Right cardiac atrium (tissue), 5 donors: ENCODE data around the gene DHX29. TPM values are rescaled to one million over a fixed set of nuclear protein-coding genes. Genes with fewer than 3 reads are reported as not detected.
A peak's percentile ranks its signal among the peaks of the same experiment; 100 is the strongest.

Experiments
- ATAC-seq, 2 donors: fragments of 200-7000 bp; cut with Tn5 transposase; one replicate each; pipeline versions ENCODE4 v1.8.0 to v1.9.1; 2020; ENCODE audit warnings: moderate library complexity in 2 of 2, mild to moderate bottlenecking in 1 of 2
- DNase-seq, 3 donors: peaks; one replicate each; pipeline ENCODE4 v3.0.0-alpha.2; 2020
- H3K27ac ChIP-seq: one replicate; pipeline ENCODE4 v1.5.1; 2013; ENCODE audit warnings: mild to moderate bottlenecking, low read length, control low read depth, moderate library complexity
- H3K27me3 ChIP-seq: one replicate; pipeline ENCODE4 v1.6.1; 2013; ENCODE audit not compliant: control insufficient read depth, insufficient read depth
- H3K4me1 ChIP-seq: one replicate; pipeline ENCODE4 v1.6.1; 2013; ENCODE audit warnings: low read length; ENCODE audit not compliant: control insufficient read depth, insufficient read depth
- H3K4me3 ChIP-seq: one replicate; pipeline ENCODE4 v1.5.1; 2013; ENCODE audit warnings: low read length, control low read depth
- H3K9me3 ChIP-seq: one replicate; pipeline ENCODE4 v1.6.1; 2013; ENCODE audit warnings: low read length; ENCODE audit not compliant: control insufficient read depth
- WGBS: extraction: QIAGEN DNeasy Blood & Tissue Kit; methylation state at CpG from one replicate; pipeline ENCODE4 v1.1.7; 2013; 5-methylcytosine and 5-hydroxymethylcytosine counted together
- intact Hi-C, 4 donors: fragments of 100-400 bp; cut with DNase I; formaldehyde crosslinking; loops; one replicate each; pipeline versions ENCODE4 v1.11.0 to v1.14.0; 2022 to 2023
- long read RNA-seq, 4 donors: library from polyadenylated mRNA; unstranded; transcript quantifications; one replicate each; pipeline ENCODE4 v2.0.0, GENCODE V29; 2020 to 2021
- polyA plus RNA-seq: library from polyadenylated mRNA; stranded (reverse); fragments of 200-250 nt; gene quantifications from one replicate; pipeline ENCODE4 v1.2.3, GENCODE V29; 2013
- total RNA-seq, 4 donors: library from RNA; stranded (reverse); fragmentation: NEBNext Ultra II Directional; extraction: Animal tissue kit (Norgen Biotek cat#: 25700); gene quantifications; one replicate each; pipeline ENCODE4 v1.2.1, GENCODE V29; 2021
- donor health status: healthy with polysubstance abuse.
- donor health status: DM: no; HTN: yes; CAD: no.
- donor health status: DM: no; HTN: no; CAD: no.
- donor health status: DM: no; HTN: yes; CAD: no; lungs with severe emphysema.
- donor health status: DM: yes; HTN: yes; CAD: no.

Gene DHX29
- total RNA-seq (10 to 100 TPM; 19.5 to 21.4 (median 20.5) TPM), polyA plus RNA-seq (9.1 TPM)
- long read RNA-seq, donor 1, full-length matches to known transcripts, result 20 of 56 reads
- long read RNA-seq, donor 1, partial matches to known transcripts, result 33 of 56 reads
- long read RNA-seq, donor 1, other reads (novel, unspliced or antisense), result 3 of 56 reads
- long read RNA-seq, donor 2, full-length matches to known transcripts, result 19 of 25 reads
- long read RNA-seq, donor 2, partial matches to known transcripts, result 3 of 25 reads
- long read RNA-seq, donor 2, other reads (novel, unspliced or antisense), result 3 of 25 reads
- long read RNA-seq, donor 3, full-length matches to known transcripts, result 5 of 32 reads
- long read RNA-seq, donor 3, partial matches to known transcripts, result 22 of 32 reads
- long read RNA-seq, donor 3, other reads (novel, unspliced or antisense), result 5 of 32 reads
- long read RNA-seq, donor 4, full-length matches to known transcripts, result 16 of 22 reads
- long read RNA-seq, donor 4, partial matches to known transcripts, result 6 of 22 reads
- long read RNA-seq, donor 4, other reads (novel, unspliced or antisense), result 0 of 22 reads

DNA sequence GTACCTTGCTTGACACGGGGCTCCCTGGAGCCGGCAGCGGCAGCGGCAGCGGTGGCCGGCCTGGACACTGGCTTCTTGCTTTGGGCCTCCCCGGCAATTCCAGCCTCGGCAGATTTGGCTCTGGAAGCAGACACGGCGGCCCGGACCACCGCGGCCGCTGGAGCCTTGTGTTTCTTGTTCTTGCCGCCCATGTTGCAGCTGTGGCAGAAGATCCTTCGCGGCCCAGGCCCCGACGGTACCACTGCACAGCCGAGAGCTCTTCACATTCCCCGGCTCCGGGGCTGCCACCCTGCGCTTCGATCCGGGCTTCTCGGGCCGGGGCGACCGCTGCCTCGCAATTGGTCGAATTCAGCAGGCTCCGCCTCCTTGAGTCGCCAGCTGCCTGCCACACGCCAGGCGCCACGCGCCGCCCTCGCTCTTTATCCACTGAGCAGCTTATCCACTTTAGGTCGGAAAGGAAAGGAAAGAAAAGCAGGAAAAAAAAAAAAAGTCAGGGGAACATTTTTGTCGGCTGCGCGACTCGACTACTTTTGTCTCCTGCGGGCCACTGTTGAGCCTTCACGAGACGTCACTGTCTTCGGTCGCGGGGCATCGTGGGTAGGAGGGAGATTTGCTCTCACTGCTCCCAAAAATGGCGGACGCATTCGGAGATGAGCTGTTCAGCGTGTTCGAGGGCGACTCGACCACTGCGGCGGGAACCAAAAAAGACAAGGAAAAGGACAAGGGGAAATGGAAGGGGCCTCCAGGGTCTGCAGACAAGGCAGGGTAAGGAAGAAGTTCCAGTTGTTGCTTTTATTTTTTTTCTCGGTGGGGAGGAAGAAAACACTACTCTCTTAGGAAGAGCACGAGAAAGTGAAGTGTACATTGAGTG is at the start of gene DHX29, which contains the start of gene MTREX:
Gene DHX29, minus strand, starts transcription at position 312 of the 871 bp plus-strand sequence. Its CDS starts 121 bp downstream, at position 191.
Gene MTREX, plus strand, starts transcription at position 607 of the 871 bp plus-strand sequence. Its CDS starts 25 bp downstream, at position 632.
- ATAC-seq (peak; percentile 98), DNase-seq (peak; percentile 92 to 97 (median 96))
- intact Hi-C loops, result no loop called here
- peak within 1 kb of the TSS; percentile 88 for H3K4me3 ChIP-seq
- H3K9me3 ChIP-seq, result no peaks in the 10 kb centered on the region
- under 1% methylated on average over 62 of the region's 62 CpGs for whole genome bisulfite sequencing
- peaks cover 2% of the 10 kb centered on the region for H3K4me1 ChIP-seq
- no peaks in the 10 kb centered on the region for H3K27me3 ChIP-seq
- H3K27ac ChIP-seq, result peak within 1 kb of the TSS; percentile 91

DNA sequence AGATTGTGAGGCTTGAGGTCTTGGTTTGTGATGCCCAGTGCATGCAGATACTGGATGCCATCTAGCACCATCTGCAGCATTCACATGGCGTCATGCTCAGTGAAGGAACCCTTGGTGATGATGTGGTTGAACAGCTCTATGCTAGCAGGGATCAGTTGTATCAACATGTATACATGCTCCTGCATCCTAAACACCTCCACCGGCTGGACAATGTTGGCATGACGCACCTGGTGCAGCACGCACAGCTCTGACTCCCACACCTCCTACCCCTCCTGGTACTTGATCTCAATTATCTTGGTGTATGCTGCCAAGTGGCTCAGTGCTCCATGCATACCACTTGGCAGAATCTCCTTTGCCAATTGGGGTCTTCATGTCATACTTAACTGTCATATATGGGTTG is 49.4 kb upstream of the DHX29 start:
- intact Hi-C loops, result no loop called here
- 94% methylated on average over 4 of the region's 4 CpGs for WGBS
- ATAC-seq, result no peak

DNA sequence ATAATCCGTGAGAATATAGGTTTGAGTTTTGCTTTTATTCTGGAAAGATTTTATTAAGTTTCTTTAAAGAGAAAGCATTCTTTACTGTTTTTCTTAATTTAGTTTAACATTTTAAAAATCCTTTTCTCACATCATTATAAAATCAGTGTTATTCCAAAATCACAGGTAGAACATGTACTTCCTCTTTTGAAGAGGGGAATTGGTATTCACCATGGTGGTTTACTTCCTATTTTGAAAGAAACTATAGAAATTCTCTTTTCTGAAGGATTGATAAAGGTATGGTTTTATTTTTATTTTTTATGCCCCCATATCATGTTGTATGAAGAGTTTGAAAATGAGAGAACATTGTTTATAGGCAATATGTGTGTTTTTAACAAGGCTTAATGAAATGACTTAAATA is 43.3 kb upstream of the DHX29 start:
- ATAC-seq, result no peak
- H3K4me3 ChIP-seq, result no peak overlapping the region
- intact Hi-C loops, result no loop called here
- no peak overlapping the region for H3K27ac ChIP-seq
- no peaks in the 10 kb centered on the region for H3K27me3 ChIP-seq
- H3K4me1 ChIP-seq, result no peaks in the 10 kb centered on the region
- WGBS, result 94% methylated on average over 1 of the region's 1 CpG
- no peak for DNase-seq
- H3K9me3 ChIP-seq, result no peaks in the 10 kb centered on the region

More for the DNA sequence above, 49.4 kb upstream of the DHX29 start:
- no peaks in the 10 kb centered on the region for H3K4me1 ChIP-seq
- H3K9me3 ChIP-seq, result no peaks in the 10 kb centered on the region
- DNase-seq, result no peak
- no peak overlapping the region for H3K27ac ChIP-seq
- no peak overlapping the region for H3K4me3 ChIP-seq
- H3K27me3 ChIP-seq, result no peaks in the 10 kb centered on the region

- DNase-seq (no peak), ATAC-seq (no peak)
- H3K27me3 ChIP-seq, result no peaks in the 10 kb centered on the region
- H3K9me3 ChIP-seq, result no peaks in the 10 kb centered on the region
- no peak overlapping the region for H3K27ac ChIP-seq
- no peak overlapping the region for H3K4me3 ChIP-seq
- intact Hi-C loops, result loop anchor here in 3 of 4 donors (10.0 kb wide), 3 partner anchors 57 to 357 kb away; no protein-coding TSS in a partner anchor
- 86% methylated on average over 3 of the region's 3 CpGs for WGBS
- H3K4me1 ChIP-seq, result no peaks in the 10 kb centered on the region
Measured at GRCh38 chr5:55347786-55348185, 40.3 kb upstream of the DHX29 start.

DNA sequence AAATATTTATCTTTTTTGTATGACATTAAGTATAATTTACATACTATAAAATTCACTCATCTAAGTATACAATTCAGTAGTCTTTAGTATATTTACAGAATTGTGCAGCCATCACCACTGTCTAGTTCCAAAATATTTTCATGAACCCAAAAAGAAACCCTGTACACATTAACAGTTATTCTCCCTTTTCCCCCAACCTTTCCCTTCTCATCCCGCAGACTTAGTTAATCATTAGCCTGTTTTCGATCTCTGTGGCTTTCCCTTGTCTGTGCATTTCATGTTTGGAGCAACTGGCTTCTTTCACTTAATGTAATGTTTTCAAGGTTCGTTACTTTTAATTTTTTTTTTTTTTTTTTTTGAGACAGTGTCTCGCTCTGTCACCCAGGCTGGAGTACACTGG is 37.8 kb upstream of the DHX29 start:
- no peak for DNase-seq
- Histone ChIP-seq H3K27me3 (no peaks in the 10 kb centered on the region), H3K27ac (no peak overlapping the region), H3K4me3 (no peak overlapping the region), H3K9me3 (no peaks in the 10 kb centered on the region), H3K4me1 (no peaks in the 10 kb centered on the region)
- intact Hi-C loops, result loop anchor here in 3 of 4 donors (10.0 kb wide), 3 partner anchors 59 to 359 kb away; no protein-coding TSS in a partner anchor
- ATAC-seq, result no peak
- WGBS, result 95% methylated on average over 4 of the region's 4 CpGs

DNA sequence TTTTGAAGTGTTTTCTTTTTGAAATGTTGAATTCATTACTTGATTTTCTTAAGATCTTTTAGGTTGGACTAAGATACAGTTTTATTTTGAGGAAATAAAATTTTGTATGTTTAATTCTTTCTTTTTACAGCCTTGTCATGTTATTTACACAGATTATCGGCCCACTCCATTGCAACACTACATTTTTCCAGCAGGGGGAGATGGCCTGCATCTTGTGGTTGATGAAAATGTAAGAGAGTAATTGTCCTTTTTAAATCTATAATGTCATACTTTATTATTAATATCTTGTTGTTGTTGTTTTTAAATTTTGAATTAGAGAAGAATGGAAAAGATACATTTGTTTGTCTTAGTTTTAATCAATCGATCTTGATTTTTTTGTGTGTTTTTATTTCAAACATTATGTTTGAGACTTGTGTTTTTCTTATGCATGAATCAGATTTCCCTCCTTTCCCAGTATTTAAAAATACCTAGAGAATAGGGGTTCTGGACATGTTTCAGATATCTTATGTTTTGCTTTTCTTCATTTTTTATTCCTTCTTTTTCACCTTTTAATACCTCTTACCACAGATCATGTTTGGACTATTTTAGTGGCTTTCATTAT is 37.0 kb upstream of the DHX29 start:
- intact Hi-C loops, result loop anchor here (5.0 to 10.0 kb wide), 4 partner anchors 60 to 360 kb away; no protein-coding TSS in a partner anchor
- Histone ChIP-seq H3K27ac (no peak overlapping the region), H3K4me1 (no peaks in the 10 kb centered on the region), H3K4me3 (no peak overlapping the region), H3K9me3 (no peaks in the 10 kb centered on the region), H3K27me3 (no peaks in the 10 kb centered on the region)
- no peak for ATAC-seq
- 42% methylated on average over 2 of the region's 2 CpGs for WGBS
- DNase-seq, result peak; percentile 26 to 76 (median 62)

DNA sequence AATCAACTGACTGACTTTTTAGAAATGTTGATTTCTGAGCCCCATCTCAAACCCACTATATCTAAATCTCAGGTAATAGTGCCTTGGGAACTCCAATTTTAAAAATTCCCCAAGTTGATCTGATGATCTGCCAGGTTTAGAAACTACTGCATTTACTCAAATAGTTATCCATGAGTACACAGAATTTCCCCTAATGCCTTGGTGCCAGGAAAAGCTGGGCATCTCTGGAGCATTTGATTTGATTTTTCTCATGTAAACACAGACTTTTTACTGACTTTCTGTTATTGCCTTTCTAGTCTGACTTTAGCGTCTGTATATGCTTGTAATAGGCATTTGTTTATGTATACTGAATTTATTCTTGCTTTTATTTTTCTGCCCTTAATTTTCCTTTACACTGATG is 36.1 kb upstream of the DHX29 start:
- no peak overlapping the region for H3K4me3 ChIP-seq
- no peak overlapping the region for H3K27ac ChIP-seq
- intact Hi-C loops, result loop anchor here (5.0 to 10.0 kb wide), 4 partner anchors 61 to 361 kb away; no protein-coding TSS in a partner anchor
- H3K9me3 ChIP-seq, result no peaks in the 10 kb centered on the region
- WGBS, result 82% methylated on average over 1 of the region's 1 CpG
- no peak for DNase-seq
- H3K27me3 ChIP-seq, result no peaks in the 10 kb centered on the region
- no peak for ATAC-seq
- no peaks in the 10 kb centered on the region for H3K4me1 ChIP-seq

- no peaks in the 10 kb centered on the region for H3K27me3 ChIP-seq
- no peaks in the 10 kb centered on the region for H3K9me3 ChIP-seq
- no peaks in the 10 kb centered on the region for H3K4me1 ChIP-seq
- whole genome bisulfite sequencing, result 83% methylated on average over 4 of the region's 4 CpGs
- DNase-seq, result no peak
- intact Hi-C loops, result loop anchor here (5.0 to 10.0 kb wide), 4 partner anchors 62 to 362 kb away; no protein-coding TSS in a partner anchor
- H3K4me3 ChIP-seq, result no peak overlapping the region
- no peak overlapping the region for H3K27ac ChIP-seq
- ATAC-seq, result no peak
Measured at GRCh38 chr5:55343107-55343506, 35.6 kb upstream of the DHX29 start.

DNA sequence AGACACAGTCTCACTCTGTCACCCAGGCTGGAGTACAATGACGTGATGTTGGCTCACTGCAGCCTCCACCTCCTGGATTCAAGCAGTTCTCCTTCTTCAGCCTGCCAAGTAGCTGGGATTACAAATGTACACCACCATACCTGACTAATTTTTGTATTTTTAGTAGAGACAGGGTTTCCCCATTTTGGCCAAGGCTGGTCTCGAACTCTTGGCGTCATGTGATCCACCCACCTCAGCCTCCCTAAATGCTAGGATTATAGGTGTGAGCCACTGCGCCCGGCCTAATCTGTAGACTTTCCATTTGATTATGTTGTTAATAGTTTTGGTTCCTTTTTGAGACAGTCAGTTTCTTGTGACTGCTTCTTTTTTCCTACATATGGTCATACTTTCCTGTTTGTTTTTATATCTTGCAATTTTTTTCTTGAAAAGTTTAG is 31.3 kb upstream of the DHX29 start:
- H3K9me3 ChIP-seq, result no peaks in the 10 kb centered on the region
- intact Hi-C loops, result no loop called here
- H3K27me3 ChIP-seq, result no peaks in the 10 kb centered on the region
- peak in 1 of 2 donors; percentile 41 for ATAC-seq
- no peak overlapping the region for H3K4me3 ChIP-seq
- H3K4me1 ChIP-seq, result no peaks in the 10 kb centered on the region
- no peak overlapping the region for H3K27ac ChIP-seq
- peak in 2 of 3 donors; percentile 28 to 60 for DNase-seq
- WGBS, result 87% methylated on average over 5 of the region's 5 CpGs

DNA sequence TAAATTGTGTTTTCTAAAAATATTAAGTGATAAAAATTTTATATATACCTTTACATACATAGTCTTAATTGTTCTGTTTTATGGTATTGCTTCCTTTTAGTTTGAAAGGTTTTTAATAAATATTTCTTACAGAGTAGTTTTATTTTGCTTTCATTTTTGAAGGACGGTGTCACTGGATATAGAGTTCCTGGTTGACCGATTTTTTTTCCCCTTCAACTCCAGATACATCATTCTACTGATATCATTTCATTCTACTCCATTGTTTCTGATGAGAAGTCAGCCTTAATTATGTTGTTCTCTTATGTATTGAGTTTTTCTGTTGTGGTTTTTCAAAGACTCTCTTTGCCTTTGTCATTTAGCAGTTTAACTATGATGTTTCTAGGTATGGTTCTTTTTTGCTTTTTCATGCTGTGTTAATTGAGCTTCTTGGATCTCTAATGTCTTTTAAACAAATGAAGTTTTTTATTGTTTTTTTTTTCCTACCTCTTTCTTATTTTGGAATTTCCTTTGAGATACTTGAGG is 30.7 kb upstream of the DHX29 start:
- H3K27ac ChIP-seq, result no peak overlapping the region
- WGBS, result 63% methylated on average over 2 of the region's 2 CpGs
- H3K4me3 ChIP-seq, result no peak overlapping the region
- H3K4me1 ChIP-seq, result no peaks in the 10 kb centered on the region
- no peak for ATAC-seq
- intact Hi-C loops, result no loop called here
- H3K27me3 ChIP-seq, result no peaks in the 10 kb centered on the region
- no peaks in the 10 kb centered on the region for H3K9me3 ChIP-seq
- no peak for DNase-seq
